HepG2 (cell line): ENCODE results near the gene CDC123. TPM values are rescaled to one million over a fixed set of nuclear protein-coding genes. Genes with fewer than 3 reads are reported as not detected.

Source experiments
- ATAC-seq: fragments of 200-7000 bp; cut with Tn5 transposase; 3 replicates; pipeline ENCODE4 v1.9.1; 2020; ENCODE audit warnings: mild to moderate bottlenecking, moderate library complexity
- BruUV-seq: library from RNA; stranded (reverse); fragments of 400-500 nt; replicated peaks from 2 replicates; lab custom pipeline; 2021; lab: Mats Ljungman, UMichigan
- CTCF ChIA-PET: fragments of 300-600 bp; formaldehyde crosslinking; extraction: SDS; loops from one replicate; lab custom pipeline; 2021; ENCODE audit warnings: low total read pairs, inconsistent platforms, low intra/inter-chr PET ratio; lab: Yijun Ruan, JAX
- POLR2A ChIA-PET: fragments of 350-600 bp; sonication (Branson Sonifier 250); formaldehyde crosslinking; loops from one replicate; lab custom pipeline; 2020; ENCODE audit warnings: antibody characterized with exemption, inconsistent platforms; lab: Yijun Ruan, JAX
- DNase-seq: peaks from one replicate; pipeline ENCODE4 v3.0.0-alpha.2; 2015; ENCODE audit warnings: low spot score
- FAIRE-seq: peaks from 3 replicates; lab custom pipeline; 2011; peaks lifted over from hg19 to GRCh38; lab: Jason Lieb, UNC
- H2AFZ ChIP-seq: one replicate; pipeline ENCODE4 v1.6.1; 2011; ENCODE audit warnings: low read length, inconsistent platforms
- H3K27ac ChIP-seq: fragments of 300-600 bp; 3 replicates; pipeline ENCODE4 v1.8.0; 2011; ENCODE audit warnings: mixed run types, mild to moderate bottlenecking, mixed read lengths, low read length, inconsistent platforms; ENCODE audit not compliant: insufficient read depth; ENCODE audit errors: extremely low read length
- H3K27me3 ChIP-seq, 2 experiments: fragments of 200-600 bp in 1 of 2; 2 replicates in 1 of 2; 3 replicates in 1 of 2; pipeline versions ENCODE4 v1.6.0 to v1.8.0; 2011; ENCODE audit warnings: low read length in 2 of 2, mild to moderate bottlenecking in 2 of 2, moderate library complexity in 2 of 2, inconsistent platforms in 1 of 2; ENCODE audit not compliant: insufficient read depth in 2 of 2, control insufficient read depth in 1 of 2
- H3K36me3 ChIP-seq, 2 experiments: fragments of 200-600 bp in 1 of 2; replicated peaks in 1 of 2; 2 replicates in 1 of 2; 3 replicates in 1 of 2; pipeline versions ENCODE4 v1.5.1 to v1.8.0; 2011; ENCODE audit warnings: low read length in 2 of 2, inconsistent platforms in 1 of 2; ENCODE audit not compliant: insufficient read depth in 2 of 2, control insufficient read depth in 1 of 2
- H3K4me1 ChIP-seq: 2 replicates; pipeline ENCODE4 v1.5.1; 2012; ENCODE audit warnings: low read length, inconsistent platforms; ENCODE audit not compliant: insufficient read depth
- H3K4me2 ChIP-seq: 2 replicates; pipeline ENCODE4 v1.6.0; 2011; ENCODE audit warnings: low read depth, low read length, inconsistent platforms
- H3K4me3 ChIP-seq, 3 experiments: fragments of 200-600 bp in 1 of 3; sonication (generic), shearing (Covaris generic) in 1 of 3; replicated peaks in 1 of 3; 2 replicates each; pipeline ENCODE4 v1.5.1; 2011 to 2016; ENCODE audit warnings: low read length in 3 of 3, inconsistent platforms in 2 of 3, low read depth in 2 of 3, mild to moderate bottlenecking in 2 of 3, control low read depth in 1 of 3, mixed read lengths in 1 of 3; ENCODE audit not compliant: insufficient read depth in 1 of 3
- H3K79me2 ChIP-seq: one replicate; pipeline ENCODE4 v1.6.1; 2011; ENCODE audit warnings: low read length, inconsistent platforms; ENCODE audit not compliant: insufficient read depth
- H3K9ac ChIP-seq: 2 replicates; pipeline ENCODE4 v1.6.0; 2011; ENCODE audit warnings: mild to moderate bottlenecking, low read depth, low read length, inconsistent platforms; ENCODE audit not compliant: insufficient read depth
- H3K9me3 ChIP-seq: 2 replicates; pipeline ENCODE4 v1.5.1; 2012; ENCODE audit warnings: mild to moderate bottlenecking, low read length
- H4K20me1 ChIP-seq: 2 replicates; pipeline ENCODE4 v1.6.0; 2011; ENCODE audit warnings: inconsistent platforms, mild to moderate bottlenecking, low read length, moderate library complexity; ENCODE audit not compliant: insufficient read depth
- CEBPB ChIP-seq: IDR thresholded peaks from 2 replicates; pipeline ENCODE4 v1.6.1; 2011; ENCODE audit warnings: low read depth, low read length, improper control_type of control experiment, borderline replicate concordance
- HNF4G ChIP-seq, 2 experiments: sonication (generic) in 1 of 2; formaldehyde crosslinking in 1 of 2; IDR thresholded peaks; 2 replicates each; pipeline versions ENCODE4 v1.4.0 to v1.6.1; 2011 to 2020; ENCODE audit warnings: borderline replicate concordance in 2 of 2, low read depth in 2 of 2, mild to moderate bottlenecking in 2 of 2, low read length in 1 of 2, missing genetic modification reagents in 1 of 2, moderate library complexity in 1 of 2
- KAT7 ChIP-seq: IDR thresholded peaks from 2 replicates; pipeline ENCODE4 v1.6.1; 2018; ENCODE audit warnings: borderline replicate concordance, missing compliant biosample characterization
- KMT2A ChIP-seq: sonication (generic); formaldehyde crosslinking; IDR thresholded peaks from 2 replicates; pipeline ENCODE4 v1.4.0; 2020; ENCODE audit warnings: missing genetic modification reagents
- MAFK ChIP-seq, 2 experiments: IDR thresholded peaks in 1 of 2; conservative IDR thresholded peaks in 1 of 2; 2 replicates each; pipeline ENCODE4 v1.6.1; 2011; ENCODE audit warnings: improper control_type of control experiment in 2 of 2, low read length in 2 of 2
- MED1 ChIP-seq: sonication (generic); formaldehyde crosslinking; IDR thresholded peaks from 2 replicates; pipeline ENCODE4 v1.4.0; 2020; ENCODE audit warnings: missing genetic modification reagents
- NCOR1 ChIP-seq: fragments of 200-600 bp; sonication (generic); IDR thresholded peaks from 2 replicates; pipeline ENCODE4 v1.7.0; 2017; ENCODE audit warnings: antibody characterized with exemption, low read length, borderline replicate concordance
- RARA ChIP-seq: IDR thresholded peaks from 2 replicates; pipeline ENCODE4 v1.6.1; 2016; ENCODE audit warnings: missing genetic modification reagents, missing compliant biosample characterization
- SKI ChIP-seq: fragments of 450-650 bp; IDR thresholded peaks from one replicate; pipeline ENCODE4 v1.6.1; 2018; ENCODE audit warnings: mild to moderate bottlenecking; ENCODE audit not compliant: partially characterized antibody
- TCF7 ChIP-seq: sonication (generic); IDR thresholded peaks from 2 replicates; pipeline ENCODE4 v1.6.1; 2016; ENCODE audit warnings: antibody characterized with exemption, low read depth
- ZNF367 ChIP-seq: sonication (generic); formaldehyde crosslinking; IDR thresholded peaks from 2 replicates; pipeline ENCODE4 v1.4.0; 2020; ENCODE audit warnings: missing genetic modification reagents, borderline replicate concordance
- ZNF816 ChIP-seq: sonication (generic); formaldehyde crosslinking; IDR thresholded peaks from 2 replicates; pipeline ENCODE4 v1.8.0; 2022; ENCODE audit warnings: missing genetic modification reagents, mild to moderate bottlenecking, borderline replicate concordance
- WGBS: methylation state at CpG from one replicate; pipeline ENCODE4 v1.1.6; 2017; ENCODE audit warnings: low lambda C conversion rate; 5-methylcytosine and 5-hydroxymethylcytosine counted together
- in situ Hi-C: cut with HindIII; loops from 2 replicates; pipeline ENCODE4 v1.10.0; 2017; ENCODE audit warnings: low pct_unique_long_range_greater_than_20kb; ENCODE audit not compliant: extremely low pct_ligation_motif_present
- intact Hi-C: fragments of 100-400 bp; cut with micrococcal nuclease; formaldehyde crosslinking; loops from one replicate; pipeline ENCODE4 v1.10.0; 2022; ENCODE audit not compliant: unreplicated experiment
- polyA plus RNA-seq, 8 experiments: library from polyadenylated mRNA; depleted of rRNA in 3 of 8; stranded (reverse) in 7 of 8; unstranded in 1 of 8; fragments of >200 nt; fragmentation: Illumina TruSeq in 4 of 8; extraction: Trizol in 4 of 8; gene quantifications; 2 replicates each; pipeline versions ENCODE4 v1.2.1 to v1.2.3, GENCODE V29; 2011 to 2016; ENCODE audit warnings: low read depth in 4 of 8, missing spikeins in 1 of 8, mixed read lengths in 1 of 8; ENCODE audit not compliant: insufficient read depth in 1 of 8
- total RNA-seq, 5 experiments: library from RNA; depleted of rRNA; stranded (reverse); fragments of >200 nt; fragmentation: Illumina TruSeq; extraction: Trizol; gene quantifications; 2 replicates each; pipeline ENCODE4 v1.2.3, GENCODE V29; 2016; ENCODE audit warnings: low read depth in 1 of 5
- TF ChIP-seq, protein P1 (sequence below): IDR thresholded peaks from 2 replicates; pipeline ENCODE4 v1.4.0; 2020; ENCODE audit warnings: mild to moderate bottlenecking, missing genetic modification reagents
- TF ChIP-seq, protein P2 (sequence below): sonication (generic); formaldehyde crosslinking; IDR thresholded peaks from 2 replicates; pipeline ENCODE4 v1.4.0; 2020; ENCODE audit warnings: mild to moderate bottlenecking, missing genetic modification reagents, borderline replicate concordance

Gene CDC123
- total and polyA plus RNA-seq, 2 of the 13 experiments (the other 11 are each of a cell fraction or from before 2014, with no cell fraction given) = 63.3 to 153 TPM

GRCh38 chr10:12156367-12157123, 39.4 kb upstream of the CDC123 start:
- ATAC-seq = peak; percentile 99
- intact Hi-C loops (loop anchor here (2.0 kb wide), 1 partner anchor 40 kb away; the partner anchor contains the start of gene CDC123), in situ Hi-C loops (no loop called here)
- FAIRE-seq = peak; percentile 83
- peak overlapping the region; percentile 31; the same call in 1 of the 2 replicates for H3K9ac ChIP-seq
- peaks cover 5 to 10% of the 10 kb centered on the region in 2 experiments; a peak in 2 of 5 replicates for H3K36me3 ChIP-seq
- peaks cover 26% of the 10 kb centered on the region for H3K4me1 ChIP-seq
- H4K20me1 ChIP-seq = no peaks in the 10 kb centered on the region
- POLR2A ChIA-PET = interaction anchor here (1.0 kb wide), 1 partner anchor 113 kb away, joined by 4 read pairs; the partner anchor contains the start of gene UPF2
- peak overlapping the region; percentile 29 for H3K4me2 ChIP-seq
- no peaks in the 10 kb centered on the region for H3K9me3 ChIP-seq
- peak; percentile 80 for DNase-seq
- no TSS peak for BruUV-seq
- WGBS = 19% methylated on average over 14 of the region's 14 CpGs
- H3K79me2 ChIP-seq = no peaks in the 10 kb centered on the region
- H3K27ac ChIP-seq = peak overlapping the region; percentile 71
- CTCF ChIA-PET = no interaction called here
- H3K27me3 ChIP-seq = no peaks in the 10 kb centered on the region
- H3K4me3 ChIP-seq = peak overlapping the region in 1 of 3 experiments; percentile 24; a peak in 1 of 6 replicates
- no peak overlapping the region for H2AFZ ChIP-seq
- peak; percentile 90 for TF ChIP-seq HNF4G (IDR thresholded peaks at IDR 0.05; ENCODE audit: borderline replicate concordance, low read depth, low read length)
- TF ChIP-seq HNF4G (CRISPR knock-in tag; IDR thresholded peaks at IDR 0.05; ENCODE audit: borderline replicate concordance, low read depth) = peak; percentile 24; the same call in 1 of the 2 replicates
- no peak for TF ChIP-seq TCF7
- 0 out of 2 replicates have a peak, but pooled peaks have one; percentile 11 for TF ChIP-seq RARA
- 0 out of 2 replicates have a peak, but pooled peaks have one; percentile 24 for TF ChIP-seq KMT2A (CRISPR knock-in tag)
- TF ChIP-seq MAFK (conservative IDR thresholded peaks at IDR 0.05 in 1 of 2, IDR thresholded peaks at IDR 0.05 in 1 of 2; ENCODE audit: low read length in 2 of 2) = 0 out of 4 replicates have a peak, but pooled peaks of 1 of the 2 experiments have one; percentile 1
- peak; percentile 62 for TF ChIP-seq SKI
- TF ChIP-seq CEBPB = peak; percentile 53; the same call in 1 of the 2 replicates
- TF ChIP-seq ZNF816 = no peak
- TF ChIP-seq KAT7 (CRISPR knock-in tag) = no peak
- TF ChIP-seq, protein P1, sequence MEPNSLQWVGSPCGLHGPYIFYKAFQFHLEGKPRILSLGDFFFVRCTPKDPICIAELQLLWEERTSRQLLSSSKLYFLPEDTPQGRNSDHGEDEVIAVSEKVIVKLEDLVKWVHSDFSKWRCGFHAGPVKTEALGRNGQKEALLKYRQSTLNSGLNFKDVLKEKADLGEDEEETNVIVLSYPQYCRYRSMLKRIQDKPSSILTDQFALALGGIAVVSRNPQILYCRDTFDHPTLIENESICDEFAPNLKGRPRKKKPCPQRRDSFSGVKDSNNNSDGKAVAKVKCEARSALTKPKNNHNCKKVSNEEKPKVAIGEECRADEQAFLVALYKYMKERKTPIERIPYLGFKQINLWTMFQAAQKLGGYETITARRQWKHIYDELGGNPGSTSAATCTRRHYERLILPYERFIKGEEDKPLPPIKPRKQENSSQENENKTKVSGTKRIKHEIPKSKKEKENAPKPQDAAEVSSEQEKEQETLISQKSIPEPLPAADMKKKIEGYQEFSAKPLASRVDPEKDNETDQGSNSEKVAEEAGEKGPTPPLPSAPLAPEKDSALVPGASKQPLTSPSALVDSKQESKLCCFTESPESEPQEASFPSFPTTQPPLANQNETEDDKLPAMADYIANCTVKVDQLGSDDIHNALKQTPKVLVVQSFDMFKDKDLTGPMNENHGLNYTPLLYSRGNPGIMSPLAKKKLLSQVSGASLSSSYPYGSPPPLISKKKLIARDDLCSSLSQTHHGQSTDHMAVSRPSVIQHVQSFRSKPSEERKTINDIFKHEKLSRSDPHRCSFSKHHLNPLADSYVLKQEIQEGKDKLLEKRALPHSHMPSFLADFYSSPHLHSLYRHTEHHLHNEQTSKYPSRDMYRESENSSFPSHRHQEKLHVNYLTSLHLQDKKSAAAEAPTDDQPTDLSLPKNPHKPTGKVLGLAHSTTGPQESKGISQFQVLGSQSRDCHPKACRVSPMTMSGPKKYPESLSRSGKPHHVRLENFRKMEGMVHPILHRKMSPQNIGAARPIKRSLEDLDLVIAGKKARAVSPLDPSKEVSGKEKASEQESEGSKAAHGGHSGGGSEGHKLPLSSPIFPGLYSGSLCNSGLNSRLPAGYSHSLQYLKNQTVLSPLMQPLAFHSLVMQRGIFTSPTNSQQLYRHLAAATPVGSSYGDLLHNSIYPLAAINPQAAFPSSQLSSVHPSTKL (CRISPR knock-in tag) = peak; percentile 49; the same call in 1 of the 2 replicates
- TF ChIP-seq, protein P2, sequence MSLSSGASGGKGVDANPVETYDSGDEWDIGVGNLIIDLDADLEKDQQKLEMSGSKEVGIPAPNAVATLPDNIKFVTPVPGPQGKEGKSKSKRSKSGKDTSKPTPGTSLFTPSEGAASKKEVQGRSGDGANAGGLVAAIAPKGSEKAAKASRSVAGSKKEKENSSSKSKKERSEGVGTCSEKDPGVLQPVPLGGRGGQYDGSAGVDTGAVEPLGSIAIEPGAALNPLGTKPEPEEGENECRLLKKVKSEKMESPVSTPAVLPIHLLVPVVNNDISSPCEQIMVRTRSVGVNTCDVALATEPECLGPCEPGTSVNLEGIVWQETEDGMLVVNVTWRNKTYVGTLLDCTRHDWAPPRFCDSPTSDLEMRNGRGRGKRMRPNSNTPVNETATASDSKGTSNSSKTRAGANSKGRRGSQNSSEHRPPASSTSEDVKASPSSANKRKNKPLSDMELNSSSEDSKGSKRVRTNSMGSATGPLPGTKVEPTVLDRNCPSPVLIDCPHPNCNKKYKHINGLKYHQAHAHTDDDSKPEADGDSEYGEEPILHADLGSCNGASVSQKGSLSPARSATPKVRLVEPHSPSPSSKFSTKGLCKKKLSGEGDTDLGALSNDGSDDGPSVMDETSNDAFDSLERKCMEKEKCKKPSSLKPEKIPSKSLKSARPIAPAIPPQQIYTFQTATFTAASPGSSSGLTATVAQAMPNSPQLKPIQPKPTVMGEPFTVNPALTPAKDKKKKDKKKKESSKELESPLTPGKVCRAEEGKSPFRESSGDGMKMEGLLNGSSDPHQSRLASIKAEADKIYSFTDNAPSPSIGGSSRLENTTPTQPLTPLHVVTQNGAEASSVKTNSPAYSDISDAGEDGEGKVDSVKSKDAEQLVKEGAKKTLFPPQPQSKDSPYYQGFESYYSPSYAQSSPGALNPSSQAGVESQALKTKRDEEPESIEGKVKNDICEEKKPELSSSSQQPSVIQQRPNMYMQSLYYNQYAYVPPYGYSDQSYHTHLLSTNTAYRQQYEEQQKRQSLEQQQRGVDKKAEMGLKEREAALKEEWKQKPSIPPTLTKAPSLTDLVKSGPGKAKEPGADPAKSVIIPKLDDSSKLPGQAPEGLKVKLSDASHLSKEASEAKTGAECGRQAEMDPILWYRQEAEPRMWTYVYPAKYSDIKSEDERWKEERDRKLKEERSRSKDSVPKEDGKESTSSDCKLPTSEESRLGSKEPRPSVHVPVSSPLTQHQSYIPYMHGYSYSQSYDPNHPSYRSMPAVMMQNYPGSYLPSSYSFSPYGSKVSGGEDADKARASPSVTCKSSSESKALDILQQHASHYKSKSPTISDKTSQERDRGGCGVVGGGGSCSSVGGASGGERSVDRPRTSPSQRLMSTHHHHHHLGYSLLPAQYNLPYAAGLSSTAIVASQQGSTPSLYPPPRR (CRISPR knock-in tag) = no peak
- no peak for TF ChIP-seq ZNF367 (CRISPR knock-in tag)
- TF ChIP-seq NCOR1 = peak; percentile 78
- peak; percentile 39 for TF ChIP-seq MED1 (CRISPR knock-in tag)
